A673 (cell line): Measurements from ENCODE around the gene C1orf94.

Experiments
- EZH2 ChIP-seq: fragments of 200-600 bp; sonication (generic); IDR thresholded peaks from 2 replicates; pipeline ENCODE4 v1.6.1; 2017; ENCODE audit warnings: borderline replicate concordance, low read depth, mild to moderate bottlenecking, mixed read lengths, antibody characterized with exemption, low read length; ENCODE audit not compliant: poor library complexity, severe bottlenecking
- TF ChIP-seq, protein P1 (sequence below): fragments of 300-800, 200-600 bp; sonication (generic); conservative IDR thresholded peaks from 2 replicates; pipeline ENCODE4 v1.5.1; 2017; ENCODE audit warnings: low read depth, mild to moderate bottlenecking, antibody characterized with exemption, low read length, moderate library complexity, mixed read lengths

DNA sequence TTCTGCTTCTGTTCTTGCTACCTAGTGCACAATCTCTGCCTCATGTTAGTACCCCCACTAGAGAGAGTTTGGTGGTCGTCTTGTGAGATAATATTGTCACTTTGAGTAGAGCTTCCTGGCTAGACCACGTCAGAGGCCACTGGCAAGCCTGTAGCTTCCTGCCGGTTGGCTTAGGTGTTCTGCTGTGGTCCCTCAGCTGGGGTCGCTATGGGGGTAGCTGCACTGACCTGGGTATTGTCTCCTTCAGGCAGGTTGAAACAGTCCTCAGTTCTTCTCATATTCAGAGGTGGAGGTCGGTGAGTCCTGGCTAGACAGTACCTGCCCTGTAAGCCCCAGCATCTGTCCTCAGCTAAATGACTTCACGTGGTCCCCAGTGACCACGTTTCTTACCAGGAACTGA, 86.2 kb downstream of the C1orf94 start:
- TF ChIP-seq, protein P1, sequence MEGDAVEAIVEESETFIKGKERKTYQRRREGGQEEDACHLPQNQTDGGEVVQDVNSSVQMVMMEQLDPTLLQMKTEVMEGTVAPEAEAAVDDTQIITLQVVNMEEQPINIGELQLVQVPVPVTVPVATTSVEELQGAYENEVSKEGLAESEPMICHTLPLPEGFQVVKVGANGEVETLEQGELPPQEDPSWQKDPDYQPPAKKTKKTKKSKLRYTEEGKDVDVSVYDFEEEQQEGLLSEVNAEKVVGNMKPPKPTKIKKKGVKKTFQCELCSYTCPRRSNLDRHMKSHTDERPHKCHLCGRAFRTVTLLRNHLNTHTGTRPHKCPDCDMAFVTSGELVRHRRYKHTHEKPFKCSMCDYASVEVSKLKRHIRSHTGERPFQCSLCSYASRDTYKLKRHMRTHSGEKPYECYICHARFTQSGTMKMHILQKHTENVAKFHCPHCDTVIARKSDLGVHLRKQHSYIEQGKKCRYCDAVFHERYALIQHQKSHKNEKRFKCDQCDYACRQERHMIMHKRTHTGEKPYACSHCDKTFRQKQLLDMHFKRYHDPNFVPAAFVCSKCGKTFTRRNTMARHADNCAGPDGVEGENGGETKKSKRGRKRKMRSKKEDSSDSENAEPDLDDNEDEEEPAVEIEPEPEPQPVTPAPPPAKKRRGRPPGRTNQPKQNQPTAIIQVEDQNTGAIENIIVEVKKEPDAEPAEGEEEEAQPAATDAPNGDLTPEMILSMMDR: no peak
- no peak for TF ChIP-seq EZH2
